ENCODE results near the gene HSBP1.

HSBP1 gene

DNA sequence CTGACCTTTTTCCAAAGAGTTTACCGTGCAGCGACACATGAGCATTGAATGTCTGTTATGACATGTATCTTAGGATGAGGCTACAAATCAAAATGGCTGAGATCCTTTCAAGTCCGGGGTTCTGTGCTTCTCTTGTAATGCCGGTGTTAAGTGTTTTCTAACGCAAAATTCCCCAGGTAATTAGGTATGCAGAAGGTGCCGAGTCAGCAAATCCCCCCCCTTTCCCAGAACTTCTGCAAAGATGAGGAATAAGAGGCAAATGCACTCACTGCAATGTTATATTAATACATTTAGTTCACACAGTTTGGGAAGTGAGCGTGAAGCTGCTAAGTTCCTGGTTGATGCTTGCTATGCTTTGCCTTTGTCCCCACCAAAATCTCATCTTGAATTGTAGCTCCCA lies 54.9 kb downstream of the HSBP1 start:
- H2BK15ac ChIP-seq (ENCODE audit: low read length): no peak overlapping the region
- H3K9me3 ChIP-seq (replicated peaks in 1 of 2; ENCODE audit: control insufficient read depth in 2 of 2, insufficient read depth in 1 of 2, low read depth in 1 of 2, low read length in 2 of 2): no peaks in the 10 kb centered on the region
- H2AK5ac ChIP-seq (ENCODE audit: low read depth, low read length): no peak overlapping the region
- H3K4me1 ChIP-seq (ENCODE audit: control insufficient read depth in 2 of 2, insufficient read depth in 1 of 2, low read depth in 1 of 2, low read length in 2 of 2): no peaks in the 10 kb centered on the region
- no peak overlapping the region for H2BK5ac ChIP-seq (ENCODE audit: low read length)
- no peak overlapping the region for H4K91ac ChIP-seq (ENCODE audit: low read depth, low read length, poor library complexity)
- no peak overlapping the region for H3K4me2 ChIP-seq (ENCODE audit: insufficient read depth, low read length, poor library complexity, severe bottlenecking)
- peaks cover 0 to 5% (median 0%) of the 10 kb centered on the region in 3 experiments for H3K27me3 ChIP-seq (ENCODE audit: control insufficient read depth in 3 of 3, insufficient read depth in 3 of 3, low read depth in 1 of 3, low read length in 3 of 3)
- no peak overlapping the region for H3K4ac ChIP-seq (ENCODE audit: low read length)
- H2AFZ ChIP-seq (ENCODE audit: low read length): no peak overlapping the region
- H3K4me3 ChIP-seq (ENCODE audit: low read length in 2 of 2): no peak overlapping the region
- no peak overlapping the region for H3K23ac ChIP-seq (ENCODE audit: low read depth, low read length, poor library complexity)
- WGBS, 2 donors (ENCODE audit: extremely low coverage in 2 of 2, insufficient read length in 2 of 2, insufficient replicate concordance in 1 of 2): no CpG with 5 or more reads among the region's 7 CpGs
- H3K9ac ChIP-seq (ENCODE audit: low read depth, low read length, poor library complexity): no peak overlapping the region
- H3K27ac ChIP-seq (replicated peaks; ENCODE audit: low read length): no peak overlapping the region
- H3K18ac ChIP-seq (ENCODE audit: low read length): no peak overlapping the region
- H4K8ac ChIP-seq (ENCODE audit: low read depth, low read length): no peak overlapping the region
- no peak overlapping the region for H3K14ac ChIP-seq (ENCODE audit: low read length)
- no peaks in the 10 kb centered on the region for H3K79me1 ChIP-seq (ENCODE audit: low read depth, low read length)
- no peak overlapping the region for H2BK12ac ChIP-seq (ENCODE audit: low read length)
- no peak for DNase-seq (ENCODE audit: low spot score)
- H3K36me3 ChIP-seq (replicated peaks in 1 of 2; ENCODE audit: control insufficient read depth in 2 of 2, insufficient read depth in 2 of 2, low read length in 2 of 2): no peaks in the 10 kb centered on the region
- no peak overlapping the region for H2BK120ac ChIP-seq (ENCODE audit: low read depth, low read length)

DNA sequence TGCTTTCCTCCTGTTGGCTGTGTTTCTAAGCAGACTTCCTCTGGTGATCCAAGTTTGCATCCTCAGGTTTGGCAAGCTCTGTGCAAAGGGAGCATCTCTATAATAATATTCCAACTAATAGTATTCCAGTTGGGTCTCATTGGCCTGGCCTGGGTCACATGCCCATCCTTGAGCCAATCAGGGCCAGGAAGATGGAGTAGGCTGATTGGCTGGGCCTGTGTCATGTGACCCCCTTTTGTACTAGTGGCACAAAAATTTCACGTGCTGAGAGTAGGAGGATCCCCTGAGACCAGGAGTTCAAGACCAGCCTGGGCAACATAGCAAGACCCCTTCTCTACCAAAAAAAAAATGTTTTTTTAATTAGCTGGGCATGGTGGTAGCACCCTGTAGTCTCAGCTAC lies 55.9 kb downstream of the HSBP1 start:
- Histone ChIP-seq H3K9me3 (replicated peaks in 1 of 2; ENCODE audit: control insufficient read depth in 2 of 2, insufficient read depth in 1 of 2, low read depth in 1 of 2, low read length in 2 of 2) (no peaks in the 10 kb centered on the region), H2AK5ac (ENCODE audit: low read depth, low read length) (no peak overlapping the region), H3K36me3 (replicated peaks in 1 of 2; ENCODE audit: control insufficient read depth in 2 of 2, insufficient read depth in 2 of 2, low read length in 2 of 2) (no peaks in the 10 kb centered on the region), H2BK12ac (ENCODE audit: low read length) (no peak overlapping the region), H3K27me3 (ENCODE audit: control insufficient read depth in 3 of 3, insufficient read depth in 3 of 3, low read depth in 1 of 3, low read length in 3 of 3) (peaks cover 0 to 5% (median 0%) of the 10 kb centered on the region in 3 experiments), H3K4ac (ENCODE audit: low read length) (no peak overlapping the region), H4K91ac (ENCODE audit: low read depth, low read length, poor library complexity) (no peak overlapping the region), H3K79me1 (ENCODE audit: low read depth, low read length) (no peaks in the 10 kb centered on the region), H3K23ac (ENCODE audit: low read depth, low read length, poor library complexity) (no peak overlapping the region), H2BK15ac (ENCODE audit: low read length) (no peak overlapping the region), H3K4me1 (ENCODE audit: control insufficient read depth in 2 of 2, insufficient read depth in 1 of 2, low read depth in 1 of 2, low read length in 2 of 2) (no peaks in the 10 kb centered on the region), H2BK120ac (ENCODE audit: low read depth, low read length) (no peak overlapping the region), H3K27ac (replicated peaks; ENCODE audit: low read length) (no peak overlapping the region), H2BK5ac (ENCODE audit: low read length) (no peak overlapping the region), H2AFZ (ENCODE audit: low read length) (no peak overlapping the region), H3K4me3 (ENCODE audit: low read length in 2 of 2) (no peak overlapping the region), H3K4me2 (ENCODE audit: insufficient read depth, low read length, poor library complexity, severe bottlenecking) (no peak overlapping the region), H3K9ac (ENCODE audit: low read depth, low read length, poor library complexity) (no peak overlapping the region), H4K8ac (ENCODE audit: low read depth, low read length) (no peak overlapping the region), H3K14ac (ENCODE audit: low read length) (no peak overlapping the region), H3K18ac (ENCODE audit: low read length) (no peak overlapping the region)
- WGBS, 2 donors (ENCODE audit: extremely low coverage in 2 of 2, insufficient read length in 2 of 2, insufficient replicate concordance in 1 of 2): no CpG with 5 or more reads among the region's 1 CpG
- DNase-seq (ENCODE audit: low spot score): no peak
